Stimulated activated CD4-positive, alpha-beta T cell treated with anti-CD3 and anti-CD28 coated beads, Interleukin-15, amount 100 ng/mL, for 24 hours (primary cell): Measurements from ENCODE around the gene ADGRL3.
"Not testable (repeated sequence)": the region's sequence is repeated elsewhere in the genome, so short reads cannot be mapped to it uniquely, and the experiment has no call there.

Source experiments
- DNase-seq: peaks from one replicate; pipeline ENCODE4 v3.0.0-alpha.2; 2020

Gene ADGRL3

GRCh38 chr4:61665649-61666048, 465.5 kb downstream of the ADGRL3 start:
- no peak for DNase-seq

GRCh38 chr4:61666244-61666643, 466.1 kb downstream of the ADGRL3 start:
- no peak for DNase-seq

- DNase-seq, result no peak
These were observed 471.5 kb downstream of the ADGRL3 start for GRCh38 chr4:61671599-61671998.

GRCh38 chr4:61675464-61675863, 475.3 kb downstream of the ADGRL3 start:
- DNase-seq, result no peak

GRCh38 chr4:61678297-61678696, 478.2 kb downstream of the ADGRL3 start:
- no peak for DNase-seq

- no peak for DNase-seq
These were observed 493.4 kb downstream of the ADGRL3 start for GRCh38 chr4:61693520-61693919.

- no peak for DNase-seq
These were observed 514.3 kb downstream of the ADGRL3 start for GRCh38 chr4:61714387-61714911.

GRCh38 chr4:61716426-61716825, 516.3 kb downstream of the ADGRL3 start:
- DNase-seq, result no peak

- DNase-seq, result no peak
These were observed 523.4 kb downstream of the ADGRL3 start for GRCh38 chr4:61723492-61723891.

- no peak for DNase-seq
These were observed 527.2 kb downstream of the ADGRL3 start for GRCh38 chr4:61727286-61727685.

- DNase-seq, result no peak
These were observed 534.3 kb downstream of the ADGRL3 start for GRCh38 chr4:61734409-61734808.

GRCh38 chr4:61739887-61740286, 539.8 kb downstream of the ADGRL3 start:
- DNase-seq, result no peak

- DNase-seq, result no peak
These were observed 540.8 kb downstream of the ADGRL3 start for GRCh38 chr4:61740886-61741285.

- DNase-seq, result no peak
These were observed 541.4 kb downstream of the ADGRL3 start for GRCh38 chr4:61741327-61742096.

- DNase-seq, result no peak
These were observed 550.7 kb downstream of the ADGRL3 start for GRCh38 chr4:61750810-61751209.

- DNase-seq, result no peak
These were observed 552.5 kb downstream of the ADGRL3 start for GRCh38 chr4:61752617-61753016.

GRCh38 chr4:61753739-61754138, 553.6 kb downstream of the ADGRL3 start:
- no peak for DNase-seq

GRCh38 chr4:61756937-61757336, 556.8 kb downstream of the ADGRL3 start:
- not testable (repeated sequence) for DNase-seq

GRCh38 chr4:61757983-61758382, 557.9 kb downstream of the ADGRL3 start:
- not testable (repeated sequence) for DNase-seq

- DNase-seq, result not testable (repeated sequence)
These were observed 558.5 kb downstream of the ADGRL3 start for GRCh38 chr4:61758596-61758995.

GRCh38 chr4:61759245-61759644, 559.1 kb downstream of the ADGRL3 start:
- not testable (repeated sequence) for DNase-seq

GRCh38 chr4:61759885-61760284, 559.8 kb downstream of the ADGRL3 start:
- DNase-seq, result not testable (repeated sequence)

- no peak for DNase-seq
These were observed 560.7 kb downstream of the ADGRL3 start for GRCh38 chr4:61760820-61761219.

GRCh38 chr4:61762722-61763627, 562.8 kb downstream of the ADGRL3 start:
- DNase-seq, result no peak
